ENCODE results near the gene NFE2L3. TPM values are rescaled to one million over a fixed set of nuclear protein-coding genes. Genes with fewer than 3 reads are reported as not detected.

NFE2L3 gene
- total RNA-seq, 1 donor from 2014 or later = 5.2 TPM

DNA sequence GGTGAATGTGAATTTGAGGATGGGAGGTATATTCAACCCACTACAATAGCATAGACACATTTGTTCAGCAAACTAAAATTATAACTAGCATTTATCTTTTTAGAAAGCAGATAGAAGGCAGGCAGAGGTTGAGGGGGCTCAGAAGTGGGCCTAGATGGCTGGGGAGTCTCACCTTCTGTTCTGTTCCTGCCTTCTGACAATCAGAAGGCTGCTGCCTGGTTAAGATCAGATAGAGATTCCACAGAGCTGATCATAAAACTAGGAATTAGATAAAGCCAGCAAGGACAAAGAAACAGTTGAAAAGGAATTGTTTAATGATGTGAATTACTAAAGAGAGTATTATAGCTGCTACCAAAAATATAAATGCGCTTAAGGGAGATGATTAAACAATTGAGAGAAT lies 11.6 kb upstream of the NFE2L3 start:
- Histone ChIP-seq H3K9me3 (no peaks in the 10 kb centered on the region), H3K4me1 (no peaks in the 10 kb centered on the region), H3K27me3 (no peaks in the 10 kb centered on the region), H3K27ac (no peak overlapping the region), H3K4me3 (no peak overlapping the region), H3K36me3 (no peaks in the 10 kb centered on the region)
- no peak for TF ChIP-seq POLR2AphosphoS5 (IDR thresholded peaks at IDR 0.05; ENCODE audit: insufficient read depth in 1 of 2, low read depth in 1 of 2)
- intact Hi-C loops (cut with DNase I) = no loop called here
- DNase-seq (ENCODE audit: extremely low spot score in 2 of 2) = no peak

DNA sequence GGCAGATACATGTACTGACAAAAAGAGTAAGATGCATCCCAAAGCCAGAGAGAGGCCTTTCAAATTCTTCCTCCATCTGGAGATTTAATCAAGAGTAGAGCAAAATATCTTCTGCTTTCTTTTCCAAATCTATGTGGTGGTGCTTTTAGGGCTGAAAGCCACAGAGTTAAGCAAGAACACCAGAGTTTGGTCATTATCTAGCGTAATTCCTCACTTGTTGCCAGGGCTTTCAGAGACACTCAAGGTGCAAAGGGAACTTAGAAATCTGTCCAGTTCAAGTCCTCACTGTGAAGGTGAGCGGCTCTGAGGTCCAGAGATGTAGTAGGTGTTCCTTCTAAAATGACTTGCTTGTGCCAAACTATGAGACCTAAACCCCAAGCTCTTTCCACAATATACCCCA lies 10.9 kb upstream of the NFE2L3 start:
- Histone ChIP-seq H3K4me1 (no peaks in the 10 kb centered on the region), H3K9me3 (no peaks in the 10 kb centered on the region), H3K36me3 (no peaks in the 10 kb centered on the region), H3K27me3 (no peaks in the 10 kb centered on the region), H3K27ac (no peak overlapping the region), H3K4me3 (no peak overlapping the region)
- intact Hi-C loops (cut with DNase I) = no loop called here
- DNase-seq (ENCODE audit: extremely low spot score in 2 of 2) = no peak
- TF ChIP-seq POLR2A (IDR thresholded peaks at IDR 0.05) = no peak
- TF ChIP-seq, protein P1, sequence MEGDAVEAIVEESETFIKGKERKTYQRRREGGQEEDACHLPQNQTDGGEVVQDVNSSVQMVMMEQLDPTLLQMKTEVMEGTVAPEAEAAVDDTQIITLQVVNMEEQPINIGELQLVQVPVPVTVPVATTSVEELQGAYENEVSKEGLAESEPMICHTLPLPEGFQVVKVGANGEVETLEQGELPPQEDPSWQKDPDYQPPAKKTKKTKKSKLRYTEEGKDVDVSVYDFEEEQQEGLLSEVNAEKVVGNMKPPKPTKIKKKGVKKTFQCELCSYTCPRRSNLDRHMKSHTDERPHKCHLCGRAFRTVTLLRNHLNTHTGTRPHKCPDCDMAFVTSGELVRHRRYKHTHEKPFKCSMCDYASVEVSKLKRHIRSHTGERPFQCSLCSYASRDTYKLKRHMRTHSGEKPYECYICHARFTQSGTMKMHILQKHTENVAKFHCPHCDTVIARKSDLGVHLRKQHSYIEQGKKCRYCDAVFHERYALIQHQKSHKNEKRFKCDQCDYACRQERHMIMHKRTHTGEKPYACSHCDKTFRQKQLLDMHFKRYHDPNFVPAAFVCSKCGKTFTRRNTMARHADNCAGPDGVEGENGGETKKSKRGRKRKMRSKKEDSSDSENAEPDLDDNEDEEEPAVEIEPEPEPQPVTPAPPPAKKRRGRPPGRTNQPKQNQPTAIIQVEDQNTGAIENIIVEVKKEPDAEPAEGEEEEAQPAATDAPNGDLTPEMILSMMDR (IDR thresholded peaks at IDR 0.05) = no peak
- no peak for TF ChIP-seq POLR2AphosphoS5 (IDR thresholded peaks at IDR 0.05; ENCODE audit: insufficient read depth in 1 of 2, low read depth in 1 of 2)

DNA sequence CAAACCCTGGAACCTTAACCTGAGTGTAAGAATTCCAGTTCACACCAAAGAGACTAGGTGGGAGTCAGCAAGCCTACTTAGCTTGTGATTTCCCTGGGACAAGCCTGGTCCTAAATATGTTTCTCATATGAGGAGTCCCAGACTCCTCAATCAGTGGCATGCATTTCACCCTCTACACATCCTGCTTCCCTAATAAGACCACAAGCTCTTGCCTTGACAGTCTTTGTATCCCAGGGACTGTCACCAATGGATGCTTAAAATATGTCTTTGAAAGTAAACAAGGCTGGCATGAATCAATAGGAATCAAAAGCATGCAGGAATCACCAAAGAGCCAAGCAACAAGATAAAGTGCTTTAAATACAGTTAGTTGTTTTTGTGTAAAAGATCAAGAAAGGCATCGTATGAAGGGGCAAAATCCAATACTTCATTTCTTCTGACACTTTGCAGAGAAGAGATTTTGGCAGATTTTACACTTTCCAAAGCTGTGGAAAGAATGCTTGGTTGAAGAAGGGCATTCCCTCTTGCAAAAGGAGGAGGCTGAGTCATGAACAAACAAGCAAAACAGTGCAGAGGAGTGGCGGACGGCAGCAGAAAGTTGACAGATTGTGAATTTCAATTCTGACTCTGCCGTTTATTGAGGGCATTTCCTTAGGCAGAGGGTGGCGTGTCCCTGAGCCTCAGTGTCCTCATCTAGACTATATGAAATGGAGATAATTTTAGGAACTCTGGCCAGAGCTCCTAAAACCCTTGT lies 8.5 kb upstream of the NFE2L3 start:
- Histone ChIP-seq H3K4me1 (no peaks in the 10 kb centered on the region), H3K27me3 (no peaks in the 10 kb centered on the region), H3K36me3 (no peaks in the 10 kb centered on the region), H3K9me3 (no peaks in the 10 kb centered on the region), H3K27ac (no peak overlapping the region), H3K4me3 (no peak overlapping the region)
- no peak for DNase-seq (ENCODE audit: extremely low spot score in 2 of 2)
- TF ChIP-seq POLR2AphosphoS5 (IDR thresholded peaks at IDR 0.05; ENCODE audit: insufficient read depth in 1 of 2, low read depth in 1 of 2) = no peak
- TF ChIP-seq, protein P1 (IDR thresholded peaks at IDR 0.05) = no peak
- no peak for TF ChIP-seq POLR2A (IDR thresholded peaks at IDR 0.05)
- intact Hi-C loops (cut with DNase I) = no loop called here

DNA sequence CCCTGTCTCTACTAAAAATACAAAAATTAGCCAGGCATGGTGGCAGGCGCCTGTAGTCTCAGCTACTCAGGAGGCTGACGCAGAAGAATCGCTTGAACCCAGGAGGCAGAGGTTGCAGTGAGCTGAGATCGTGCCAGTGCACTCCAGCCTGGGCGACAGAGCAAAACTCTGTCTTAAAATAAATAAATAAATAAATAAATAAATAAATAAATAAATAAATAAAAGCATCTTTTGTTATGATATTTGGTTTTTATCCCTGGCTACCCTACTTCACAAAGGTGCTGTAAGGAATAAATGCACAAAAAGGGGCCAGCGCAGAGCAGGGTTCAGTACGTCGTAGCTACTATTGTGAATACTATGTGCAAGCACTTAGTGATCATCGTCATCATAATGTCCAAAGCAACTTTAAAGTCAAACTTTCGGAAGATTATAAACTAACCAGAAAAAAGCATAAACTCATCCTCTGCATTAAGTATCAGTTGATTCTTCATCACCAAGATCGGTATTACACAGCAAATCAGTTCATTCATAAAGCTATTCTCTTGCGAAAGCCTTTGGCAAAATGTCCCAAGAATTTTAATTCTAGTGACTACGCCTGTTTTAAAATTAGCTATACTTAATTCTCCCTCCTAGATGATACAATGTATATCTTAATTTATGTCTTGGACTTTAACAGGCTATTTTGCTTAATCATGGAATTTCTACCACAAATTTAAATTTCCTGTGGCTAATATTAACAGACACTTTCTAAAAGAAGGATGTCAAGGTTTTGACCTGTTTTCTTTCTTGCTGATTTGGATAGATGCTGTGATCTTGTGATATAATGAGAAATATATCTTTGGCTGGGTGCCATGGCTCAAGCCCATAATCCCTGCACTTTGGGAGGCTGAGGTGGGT lies 7.6 kb upstream of the NFE2L3 start:
- Histone ChIP-seq H3K9me3 (no peaks in the 10 kb centered on the region), H3K4me1 (no peaks in the 10 kb centered on the region), H3K36me3 (no peaks in the 10 kb centered on the region), H3K4me3 (no peak overlapping the region), H3K27me3 (no peaks in the 10 kb centered on the region), H3K27ac (no peak overlapping the region)
- no peak for DNase-seq (ENCODE audit: extremely low spot score in 2 of 2)
- intact Hi-C loops (cut with DNase I) = no loop called here
- TF ChIP-seq POLR2A (IDR thresholded peaks at IDR 0.05) (no peak), POLR2AphosphoS5 (IDR thresholded peaks at IDR 0.05; ENCODE audit: insufficient read depth in 1 of 2, low read depth in 1 of 2) (no peak)
- TF ChIP-seq, protein P1 (IDR thresholded peaks at IDR 0.05) = no peak

DNA sequence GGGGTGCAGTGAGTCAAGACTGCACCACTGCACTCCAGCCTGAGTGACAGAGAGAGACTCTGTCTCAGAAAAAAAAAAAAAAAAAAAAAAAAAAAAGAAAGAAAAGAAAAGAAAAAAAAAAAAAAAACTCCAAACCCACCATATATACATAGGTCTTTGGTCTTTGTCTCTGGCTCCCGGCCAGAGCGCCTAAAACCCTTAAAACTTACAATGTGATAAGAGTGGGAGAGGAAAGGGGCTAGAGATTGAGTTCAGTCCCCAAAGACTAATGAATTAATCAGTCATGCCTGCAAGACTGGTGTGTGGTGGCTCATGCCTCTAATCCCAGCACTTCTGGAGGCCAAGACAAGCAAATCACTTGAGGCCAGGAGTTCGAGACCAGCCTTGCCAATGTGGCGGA lies 6.8 kb upstream of the NFE2L3 start:
- TF ChIP-seq POLR2A (IDR thresholded peaks at IDR 0.05) = no peak
- TF ChIP-seq, protein P1 (IDR thresholded peaks at IDR 0.05) = no peak
- TF ChIP-seq POLR2AphosphoS5 (IDR thresholded peaks at IDR 0.05; ENCODE audit: insufficient read depth in 1 of 2, low read depth in 1 of 2) = no peak
- intact Hi-C loops (cut with DNase I) = no loop called here
- DNase-seq (ENCODE audit: extremely low spot score in 2 of 2) = no peak
- Histone ChIP-seq H3K9me3 (no peaks in the 10 kb centered on the region), H3K27ac (no peak overlapping the region), H3K4me3 (no peak overlapping the region), H3K27me3 (no peaks in the 10 kb centered on the region), H3K36me3 (no peaks in the 10 kb centered on the region), H3K4me1 (no peaks in the 10 kb centered on the region)
